Cardiac fibroblast (primary cell): ENCODE results near the gene MSH5.

Experiments
- DNase-seq, 2 donors: peaks; one replicate each; pipeline versions ENCODE4 v3.0.0 to v3.0.0-alpha.2; 2010; ENCODE audit warnings: low read depth in 2 of 2
- H3K4me3 ChIP-seq, 2 donors: replicated peaks in 1 of 2; 1 replicate in 1 of 2; 2 replicates in 1 of 2; pipeline ENCODE4 v1.5.1; 2011; ENCODE audit warnings: low read depth in 2 of 2, low read length in 2 of 2, mild to moderate bottlenecking in 2 of 2, moderate library complexity in 1 of 2
- TF ChIP-seq, protein P1 (sequence below): IDR thresholded peaks from one replicate; pipeline ENCODE4 v1.5.1; 2011; ENCODE audit warnings: low read depth, mild to moderate bottlenecking, low read length, inconsistent platforms

MSH5 gene

DNA sequence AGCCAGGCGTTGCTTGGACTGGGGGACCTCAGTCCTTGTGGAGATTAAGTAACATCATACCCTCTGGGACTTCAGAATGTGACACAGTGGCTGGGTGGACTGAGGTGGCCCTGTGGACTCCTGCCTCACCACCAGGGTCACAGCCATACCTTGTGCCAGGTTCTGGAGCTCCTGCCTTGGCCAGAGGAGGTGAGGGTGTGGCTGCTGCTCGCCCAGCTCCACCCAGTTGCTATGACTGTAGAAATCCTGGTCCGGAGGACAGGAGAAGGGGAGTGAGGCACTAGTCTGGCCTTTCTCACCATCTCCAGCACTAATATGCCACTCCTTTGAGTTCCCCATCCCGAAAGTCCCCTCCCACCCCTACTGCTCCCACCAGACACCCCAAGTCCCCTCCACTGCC is 35.4 kb downstream of the MSH5 start:
- TF ChIP-seq, protein P1, sequence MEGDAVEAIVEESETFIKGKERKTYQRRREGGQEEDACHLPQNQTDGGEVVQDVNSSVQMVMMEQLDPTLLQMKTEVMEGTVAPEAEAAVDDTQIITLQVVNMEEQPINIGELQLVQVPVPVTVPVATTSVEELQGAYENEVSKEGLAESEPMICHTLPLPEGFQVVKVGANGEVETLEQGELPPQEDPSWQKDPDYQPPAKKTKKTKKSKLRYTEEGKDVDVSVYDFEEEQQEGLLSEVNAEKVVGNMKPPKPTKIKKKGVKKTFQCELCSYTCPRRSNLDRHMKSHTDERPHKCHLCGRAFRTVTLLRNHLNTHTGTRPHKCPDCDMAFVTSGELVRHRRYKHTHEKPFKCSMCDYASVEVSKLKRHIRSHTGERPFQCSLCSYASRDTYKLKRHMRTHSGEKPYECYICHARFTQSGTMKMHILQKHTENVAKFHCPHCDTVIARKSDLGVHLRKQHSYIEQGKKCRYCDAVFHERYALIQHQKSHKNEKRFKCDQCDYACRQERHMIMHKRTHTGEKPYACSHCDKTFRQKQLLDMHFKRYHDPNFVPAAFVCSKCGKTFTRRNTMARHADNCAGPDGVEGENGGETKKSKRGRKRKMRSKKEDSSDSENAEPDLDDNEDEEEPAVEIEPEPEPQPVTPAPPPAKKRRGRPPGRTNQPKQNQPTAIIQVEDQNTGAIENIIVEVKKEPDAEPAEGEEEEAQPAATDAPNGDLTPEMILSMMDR = no peak
- no peak overlapping the region for H3K4me3 ChIP-seq
- DNase-seq = no peak

DNA sequence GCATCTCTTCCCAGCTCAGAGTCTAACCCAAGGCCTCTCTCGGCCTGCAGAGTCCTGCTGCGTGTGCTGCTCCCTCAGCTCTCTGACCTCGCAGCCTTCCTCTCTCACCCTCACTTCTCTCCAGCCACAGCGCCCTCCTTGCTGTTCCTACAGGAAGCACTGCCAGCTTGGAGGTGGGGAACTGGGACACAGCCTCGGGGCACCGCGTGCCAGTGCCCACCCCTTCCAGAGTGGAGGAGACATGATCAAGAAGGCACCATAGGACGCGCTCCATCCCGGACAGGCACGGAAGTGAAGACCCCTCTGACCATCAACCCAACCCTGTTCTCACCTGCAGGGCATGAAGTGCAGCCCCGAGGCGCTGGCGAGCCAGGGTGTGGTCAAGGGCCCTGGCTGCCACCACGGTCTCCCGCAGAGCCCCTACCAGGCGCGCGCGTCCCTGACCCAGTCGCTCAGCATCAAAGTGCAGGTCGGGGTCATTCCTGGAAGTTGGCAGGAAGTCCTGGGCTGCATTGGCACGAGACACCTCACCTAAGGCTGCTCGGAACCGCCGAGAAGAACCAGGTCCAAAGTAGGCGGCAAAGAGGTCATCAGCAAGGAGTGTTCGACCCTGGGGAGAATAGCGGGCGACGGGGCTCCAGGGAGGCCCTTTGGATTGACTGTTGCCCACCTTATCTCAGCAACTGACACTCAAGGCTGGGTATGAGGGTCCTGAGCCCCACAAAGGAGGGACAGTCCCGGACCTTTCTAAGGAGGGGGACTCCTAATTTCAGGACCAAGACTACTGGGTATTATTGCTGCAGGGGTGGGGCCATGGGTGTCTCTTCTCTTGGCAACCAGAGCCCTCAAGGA is 36.1 kb downstream of the MSH5 start:
- no peak overlapping the region for H3K4me3 ChIP-seq
- no peak for DNase-seq
- TF ChIP-seq, protein P1 = no peak

DNA sequence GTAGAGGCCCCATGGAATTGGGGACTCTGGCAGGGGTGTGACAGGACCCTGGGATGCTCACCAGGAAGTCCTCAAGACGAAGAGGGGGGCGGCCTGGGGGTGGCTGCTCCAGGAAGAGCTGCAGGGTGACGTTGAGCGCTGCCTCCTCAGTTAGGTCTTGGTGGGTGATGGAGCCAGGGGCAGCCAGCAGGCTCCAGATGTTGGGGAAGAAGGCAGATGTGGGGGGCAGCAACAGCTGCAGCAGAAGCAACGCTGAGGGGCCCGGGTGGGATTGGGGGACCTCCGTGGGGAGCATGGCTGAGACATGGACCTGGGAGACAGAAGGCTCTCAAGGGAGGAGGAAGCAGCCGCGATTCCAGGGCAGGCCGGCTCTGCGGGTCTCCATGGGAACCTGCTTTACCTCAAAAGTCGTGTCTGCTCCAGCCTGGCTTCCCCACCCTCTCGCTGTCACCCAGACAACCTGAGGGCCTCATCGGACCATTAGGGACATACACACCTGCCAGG is 36.7 kb downstream of the MSH5 start:
- DNase-seq = peak in 1 of 2 donors; percentile 5
- no peak overlapping the region for H3K4me3 ChIP-seq
- TF ChIP-seq, protein P1 = no peak

DNA sequence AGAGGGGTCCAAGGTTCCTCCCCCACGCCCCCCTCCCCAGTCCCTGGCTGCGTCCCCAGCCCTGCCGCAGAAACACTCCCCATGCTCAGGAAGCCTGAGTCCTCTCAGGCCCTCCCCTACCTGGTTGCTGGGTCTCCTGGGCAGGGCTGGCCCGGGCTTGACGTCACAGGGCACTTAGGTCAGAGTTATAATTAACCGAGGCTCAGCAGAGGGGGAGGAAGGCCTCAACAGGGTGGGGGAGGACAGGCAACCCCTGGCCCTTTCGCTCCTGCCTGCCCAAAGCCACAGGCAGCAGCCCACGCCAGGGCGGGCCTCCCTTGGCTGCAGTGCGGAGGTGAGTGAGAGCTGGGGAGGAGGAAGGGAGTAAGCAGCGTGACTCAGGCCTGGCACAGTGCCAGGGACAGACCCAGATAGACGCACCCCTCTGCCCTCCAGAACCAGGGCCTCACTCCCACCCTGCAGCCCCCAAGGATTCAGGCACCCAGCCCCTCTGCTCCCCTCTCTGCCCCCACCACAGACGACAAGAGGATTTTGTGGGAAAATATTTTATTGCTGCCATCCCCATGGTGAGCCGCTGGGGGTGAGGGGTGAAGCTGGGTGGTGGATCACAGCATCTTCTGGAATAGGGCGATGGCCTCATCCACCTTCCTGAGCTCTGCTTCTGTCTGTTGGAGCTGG is 37.3 kb downstream of the MSH5 start, which contains the start of gene VWA7:
Gene VWA7 (minus strand): TSS at position 340 of the 678 bp plus-strand sequence. CDS start 549 bp downstream, outside the sequence.
- no peak within 1 kb of the TSS for H3K4me3 ChIP-seq
- peak; percentile 73 to 85 for DNase-seq
- TF ChIP-seq, protein P1 = no peak

DNA sequence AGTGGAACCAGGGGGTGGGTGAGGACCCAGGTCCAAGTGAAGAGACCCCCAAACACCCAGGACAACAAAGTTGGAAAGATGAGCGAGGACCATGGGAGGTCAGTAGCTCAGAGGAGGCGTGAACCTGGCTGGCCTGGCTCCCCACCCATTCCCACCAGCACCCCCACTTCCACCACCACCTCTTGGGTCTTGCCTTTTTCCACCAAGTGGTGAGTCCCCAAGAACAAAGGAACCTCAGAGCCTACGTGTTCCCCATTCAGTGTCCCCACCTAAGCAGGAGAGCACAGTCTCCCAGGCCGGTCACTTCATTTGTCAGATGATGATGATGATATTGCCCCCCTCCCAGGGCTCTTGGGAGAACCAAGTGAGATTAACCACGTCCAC is 37.9 kb downstream of the MSH5 start:
- DNase-seq = no peak
- H3K4me3 ChIP-seq = no peak overlapping the region
- TF ChIP-seq, protein P1 = no peak

GRCh38 chr6:31778193-31778592 is 38.4 kb downstream of the MSH5 start:
- no peak overlapping the region for H3K4me3 ChIP-seq
- TF ChIP-seq, protein P1 = no peak
- no peak for DNase-seq
